KMS-11 (cell line): ENCODE results near the gene CTSZ.

Experiments
- H2AFZ ChIP-seq: fragments of 200-600 bp; sonication (generic); 2 replicates; pipeline ENCODE4 v1.6.1; 2016; ENCODE audit warnings: antibody characterized with exemption, mixed run types, low read depth
- H3K27ac ChIP-seq: fragments of 200-600 bp; sonication (generic); 2 replicates; pipeline ENCODE4 v1.6.1; 2016; ENCODE audit warnings: mild to moderate bottlenecking, mixed run types
- H3K27me3 ChIP-seq: fragments of 200-600 bp; sonication (generic); 2 replicates; pipeline ENCODE4 v1.6.1; 2017; ENCODE audit warnings: mild to moderate bottlenecking, low read depth, mixed run types, moderate library complexity; ENCODE audit not compliant: insufficient read depth
- H3K36me3 ChIP-seq: fragments of 200-600 bp; sonication (generic); 2 replicates; pipeline ENCODE4 v1.6.1; 2017; ENCODE audit warnings: mild to moderate bottlenecking, mixed run types; ENCODE audit not compliant: insufficient read depth
- H3K4me1 ChIP-seq: fragments of 200-600 bp; sonication (generic); 2 replicates; pipeline ENCODE4 v1.6.1; 2016; ENCODE audit warnings: mild to moderate bottlenecking, low read depth, mixed run types; ENCODE audit not compliant: poor library complexity, severe bottlenecking
- H3K4me2 ChIP-seq: fragments of 200-600 bp; sonication (generic); 2 replicates; pipeline ENCODE4 v1.7.0; 2016; ENCODE audit warnings: mild to moderate bottlenecking, mixed run types
- H3K4me3 ChIP-seq: fragments of 200-600 bp; sonication (generic); IDR thresholded peaks from 2 replicates; pipeline ENCODE4 v1.6.1; 2017; ENCODE audit warnings: low read depth, low read length, mixed read lengths; ENCODE audit not compliant: insufficient read depth
- H3K79me2 ChIP-seq: fragments of 200-600 bp; sonication (generic); 2 replicates; pipeline ENCODE4 v1.6.1; 2016; ENCODE audit warnings: low read depth, mixed run types; ENCODE audit not compliant: insufficient read depth
- H3K9ac ChIP-seq: fragments of 200-600 bp; sonication (generic); 2 replicates; pipeline ENCODE4 v1.6.1; 2016; ENCODE audit warnings: mild to moderate bottlenecking, mixed run types
- H4K20me1 ChIP-seq: fragments of 200-600 bp; sonication (generic); 2 replicates; pipeline ENCODE4 v1.6.1; 2016; ENCODE audit warnings: mild to moderate bottlenecking, mixed run types; ENCODE audit not compliant: insufficient read depth
- TF ChIP-seq, protein P1 (sequence below): fragments of 200-600 bp; sonication (generic); conservative IDR thresholded peaks from 2 replicates; pipeline ENCODE4 v1.6.1; 2017; ENCODE audit warnings: low read depth, mild to moderate bottlenecking, antibody characterized with exemption, low read length, moderate library complexity, mixed read lengths

Gene CTSZ

GRCh38 chr20:59023616-59024015 is 16.6 kb upstream of the CTSZ start:
- no peak overlapping the region for H2AFZ ChIP-seq
- no peak overlapping the region for H3K9ac ChIP-seq
- TF ChIP-seq, protein P1, sequence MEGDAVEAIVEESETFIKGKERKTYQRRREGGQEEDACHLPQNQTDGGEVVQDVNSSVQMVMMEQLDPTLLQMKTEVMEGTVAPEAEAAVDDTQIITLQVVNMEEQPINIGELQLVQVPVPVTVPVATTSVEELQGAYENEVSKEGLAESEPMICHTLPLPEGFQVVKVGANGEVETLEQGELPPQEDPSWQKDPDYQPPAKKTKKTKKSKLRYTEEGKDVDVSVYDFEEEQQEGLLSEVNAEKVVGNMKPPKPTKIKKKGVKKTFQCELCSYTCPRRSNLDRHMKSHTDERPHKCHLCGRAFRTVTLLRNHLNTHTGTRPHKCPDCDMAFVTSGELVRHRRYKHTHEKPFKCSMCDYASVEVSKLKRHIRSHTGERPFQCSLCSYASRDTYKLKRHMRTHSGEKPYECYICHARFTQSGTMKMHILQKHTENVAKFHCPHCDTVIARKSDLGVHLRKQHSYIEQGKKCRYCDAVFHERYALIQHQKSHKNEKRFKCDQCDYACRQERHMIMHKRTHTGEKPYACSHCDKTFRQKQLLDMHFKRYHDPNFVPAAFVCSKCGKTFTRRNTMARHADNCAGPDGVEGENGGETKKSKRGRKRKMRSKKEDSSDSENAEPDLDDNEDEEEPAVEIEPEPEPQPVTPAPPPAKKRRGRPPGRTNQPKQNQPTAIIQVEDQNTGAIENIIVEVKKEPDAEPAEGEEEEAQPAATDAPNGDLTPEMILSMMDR, result no peak
- no peak overlapping the region for H3K27ac ChIP-seq
- no peaks in the 10 kb centered on the region for H4K20me1 ChIP-seq
- peaks cover 6% of the 10 kb centered on the region; the same call in 1 of the 2 replicates for H3K36me3 ChIP-seq
- H3K4me3 ChIP-seq, result no peak overlapping the region
- peaks cover 30% of the 10 kb centered on the region for H3K79me2 ChIP-seq
- H3K4me2 ChIP-seq, result no peak overlapping the region
- no peaks in the 10 kb centered on the region for H3K27me3 ChIP-seq
- H3K4me1 ChIP-seq, result peaks cover 13% of the 10 kb centered on the region

- Histone ChIP-seq H3K27ac (no peak overlapping the region), H3K36me3 (no peaks in the 10 kb centered on the region), H3K4me1 (peaks cover 5% of the 10 kb centered on the region), H3K79me2 (peaks cover 21% of the 10 kb centered on the region), H2AFZ (no peak overlapping the region), H3K4me2 (no peak overlapping the region), H3K27me3 (no peaks in the 10 kb centered on the region), H3K4me3 (no peak overlapping the region), H3K9ac (no peak overlapping the region), H4K20me1 (no peaks in the 10 kb centered on the region)
- TF ChIP-seq, protein P1, result no peak
Measured at GRCh38 chr20:59022754-59023153, 15.7 kb upstream of the CTSZ start.

DNA sequence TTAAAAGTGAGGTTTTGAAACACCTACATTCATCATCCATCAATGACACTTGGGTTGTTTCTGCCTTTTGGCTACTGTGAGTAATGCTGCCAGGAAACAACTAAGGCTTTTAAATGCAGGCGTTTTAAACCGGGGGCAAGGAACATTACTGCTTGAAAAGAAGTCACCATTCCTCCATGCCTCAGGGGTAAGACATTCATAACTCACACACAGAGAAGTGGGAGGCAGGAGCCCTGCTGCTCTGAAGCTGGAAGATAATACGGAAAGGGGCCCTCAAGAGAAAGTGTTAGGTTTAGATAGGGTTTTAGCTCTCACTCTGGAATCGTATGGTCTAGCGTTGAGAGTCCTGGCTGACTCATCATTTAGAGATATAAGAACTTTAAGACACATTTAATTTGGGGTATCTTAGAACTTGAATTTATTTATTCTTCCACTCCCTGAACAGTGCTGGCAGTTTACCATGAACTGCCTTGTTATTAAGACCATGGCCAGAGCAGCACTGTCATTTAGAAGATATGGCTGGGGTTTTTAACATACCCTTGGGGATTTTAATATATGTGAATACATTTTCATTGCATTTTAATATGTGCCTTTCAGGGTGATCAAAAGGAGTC is 14.0 kb upstream of the CTSZ start:
- Histone ChIP-seq H3K27me3 (no peaks in the 10 kb centered on the region), H4K20me1 (no peaks in the 10 kb centered on the region), H3K9ac (no peak overlapping the region), H3K4me1 (no peaks in the 10 kb centered on the region), H3K27ac (no peak overlapping the region), H3K36me3 (no peaks in the 10 kb centered on the region), H2AFZ (no peak overlapping the region), H3K4me3 (no peak overlapping the region), H3K79me2 (peaks cover 6% of the 10 kb centered on the region; the same call in 1 of the 2 replicates), H3K4me2 (no peak overlapping the region)
- TF ChIP-seq, protein P1, result no peak

DNA sequence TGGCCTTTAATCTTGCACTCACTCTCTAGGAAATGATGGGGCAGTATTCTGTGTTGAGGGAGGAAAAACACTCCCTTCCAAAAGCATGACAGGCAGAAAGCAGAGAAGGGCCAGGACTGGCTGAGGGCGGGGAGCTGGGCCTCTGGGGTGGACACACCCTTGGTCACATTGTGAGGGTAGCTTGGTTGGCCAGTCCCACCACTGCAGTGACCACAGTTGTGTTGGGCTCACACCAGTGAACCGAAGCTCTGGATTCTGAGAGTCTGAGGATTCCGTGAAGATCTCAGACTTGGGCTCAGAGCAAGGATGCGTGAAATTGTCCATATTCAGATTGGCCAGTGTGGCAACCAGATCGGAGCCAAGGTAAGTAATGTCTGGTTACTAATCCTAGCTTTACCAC is 12.2 kb upstream of the CTSZ start, which contains the start of gene TUBB1:
TUBB1 (plus strand) TSS at position 213 of the 400 bp plus-strand sequence; CDS start at position 307, 94 bp downstream.
- Histone ChIP-seq H3K4me3 (no peak within 1 kb of the TSS), H4K20me1 (no peaks in the 10 kb centered on the region), H3K27ac (no peak within 1 kb of the TSS), H3K27me3 (no peaks in the 10 kb centered on the region), H2AFZ (no peak within 1 kb of the TSS), H3K79me2 (no peaks in the 10 kb centered on the region), H3K4me1 (no peaks in the 10 kb centered on the region), H3K9ac (no peak within 1 kb of the TSS), H3K36me3 (no peaks in the 10 kb centered on the region), H3K4me2 (no peak within 1 kb of the TSS)
- TF ChIP-seq, protein P1, result no peak
